ENCODE results near the gene SPATA13. TPM values are rescaled to one million over a fixed set of nuclear protein-coding genes. Genes with fewer than 3 reads are reported as not detected.

SPATA13 gene
- total RNA-seq, 3 donors from 2014 or later (not counting 1 experiment from before 2014, with no cell fraction given), result 108 to 141 (median 141) TPM

DNA sequence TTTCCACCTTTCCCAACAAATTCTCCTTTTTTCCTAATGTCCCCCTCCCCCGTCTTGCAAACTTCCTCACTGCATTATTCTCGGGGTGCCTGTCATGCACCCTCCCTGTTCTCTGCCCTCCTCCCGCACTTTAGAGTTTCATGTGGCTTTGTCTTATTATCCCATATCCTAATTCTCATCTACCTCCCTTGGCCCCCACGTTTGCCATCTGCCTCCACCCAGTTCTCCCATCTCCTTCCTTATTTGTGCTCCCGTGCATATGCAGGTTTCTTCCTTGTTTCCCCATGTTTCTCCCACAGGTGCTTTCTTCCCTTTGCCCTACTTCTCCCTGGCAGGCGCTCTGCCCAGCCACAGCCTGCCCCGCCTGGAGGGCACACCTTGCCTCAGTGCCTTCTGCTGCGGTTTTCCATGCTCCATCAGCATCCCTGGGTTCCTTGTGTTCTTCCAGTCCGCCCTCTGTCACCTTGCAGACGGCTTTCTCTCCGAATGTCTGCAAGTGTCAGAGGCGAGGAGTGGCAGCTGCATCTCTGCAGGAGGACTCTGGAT is 1.5 kb downstream of the SPATA13 start:
- H3K9me3 Mint-ChIP-seq, result no peaks in the 10 kb centered on the region
- peaks cover 24% of the 10 kb centered on the region for H3K4me1 ChIP-seq (ENCODE audit: control insufficient read depth, insufficient read depth, low read length)
- H3K4me3 Mint-ChIP-seq, result peak overlapping the region; percentile 90
- peaks cover 14 to 26% of the 10 kb centered on the region in 2 donors for H3K4me1 Mint-ChIP-seq
- DNase-seq, result no peak
- no peak overlapping the region for H3K4me3 ChIP-seq (ENCODE audit: low read length)
- no peak overlapping the region for H3K27ac ChIP-seq (ENCODE audit: low read length)
- TF ChIP-seq, protein P1, sequence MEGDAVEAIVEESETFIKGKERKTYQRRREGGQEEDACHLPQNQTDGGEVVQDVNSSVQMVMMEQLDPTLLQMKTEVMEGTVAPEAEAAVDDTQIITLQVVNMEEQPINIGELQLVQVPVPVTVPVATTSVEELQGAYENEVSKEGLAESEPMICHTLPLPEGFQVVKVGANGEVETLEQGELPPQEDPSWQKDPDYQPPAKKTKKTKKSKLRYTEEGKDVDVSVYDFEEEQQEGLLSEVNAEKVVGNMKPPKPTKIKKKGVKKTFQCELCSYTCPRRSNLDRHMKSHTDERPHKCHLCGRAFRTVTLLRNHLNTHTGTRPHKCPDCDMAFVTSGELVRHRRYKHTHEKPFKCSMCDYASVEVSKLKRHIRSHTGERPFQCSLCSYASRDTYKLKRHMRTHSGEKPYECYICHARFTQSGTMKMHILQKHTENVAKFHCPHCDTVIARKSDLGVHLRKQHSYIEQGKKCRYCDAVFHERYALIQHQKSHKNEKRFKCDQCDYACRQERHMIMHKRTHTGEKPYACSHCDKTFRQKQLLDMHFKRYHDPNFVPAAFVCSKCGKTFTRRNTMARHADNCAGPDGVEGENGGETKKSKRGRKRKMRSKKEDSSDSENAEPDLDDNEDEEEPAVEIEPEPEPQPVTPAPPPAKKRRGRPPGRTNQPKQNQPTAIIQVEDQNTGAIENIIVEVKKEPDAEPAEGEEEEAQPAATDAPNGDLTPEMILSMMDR (IDR thresholded peaks at IDR 0.05), result no peak
- peaks cover 15 to 25% of the 10 kb centered on the region in 2 donors for H3K27me3 Mint-ChIP-seq (ENCODE audit: low read depth in 2 of 2)
- H3K27me3 ChIP-seq (ENCODE audit: control insufficient read depth, insufficient read depth, low read length), result peaks cover 7% of the 10 kb centered on the region
- H3K27ac Mint-ChIP-seq, result peak overlapping the region in 1 of 2 donors; percentile 72
- no peaks in the 10 kb centered on the region for H3K9me3 ChIP-seq (ENCODE audit: control insufficient read depth, insufficient read depth, low read length)
- intact Hi-C loops (cut with micrococcal nuclease), result loop anchor here (2.0 to 5.0 kb wide), 2 partner anchors 60 to 787 kb away; no protein-coding TSS in a partner anchor
- H3K36me3 ChIP-seq (ENCODE audit: control insufficient read depth, insufficient read depth, low read length), result no peaks in the 10 kb centered on the region
- 88% methylated on average over 12 of the region's 12 CpGs for WGBS (ENCODE audit: insufficient coverage)
- H3K36me3 Mint-ChIP-seq, result no peaks in the 10 kb centered on the region
- no peak for ATAC-seq

DNA sequence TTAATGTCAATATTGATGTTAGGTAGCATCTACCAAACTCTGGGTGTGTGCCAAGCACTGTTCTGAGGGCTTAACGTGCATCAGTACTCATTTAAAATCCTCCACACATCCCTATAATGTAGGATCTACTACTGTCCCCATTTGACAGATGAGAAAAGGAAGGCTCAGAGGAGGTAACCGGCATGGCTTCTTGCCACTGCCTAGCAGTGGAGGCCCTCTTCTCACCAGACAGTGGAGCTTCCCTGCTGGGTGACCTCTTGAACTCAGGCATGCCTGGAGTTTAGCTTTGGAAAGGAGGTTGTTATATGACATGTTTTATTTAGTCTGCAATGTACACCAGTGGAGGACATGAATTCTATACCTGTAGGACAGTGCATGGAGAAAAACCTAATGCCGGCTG is 2.1 kb downstream of the SPATA13 start:
- H3K4me1 Mint-ChIP-seq, result peaks cover 14 to 26% of the 10 kb centered on the region in 2 donors
- peak overlapping the region in 1 of 2 donors; percentile 72 for H3K27ac Mint-ChIP-seq
- H3K27me3 ChIP-seq (ENCODE audit: control insufficient read depth, insufficient read depth, low read length), result peaks cover 7% of the 10 kb centered on the region
- ATAC-seq (no peak), DNase-seq (no peak)
- no peaks in the 10 kb centered on the region for H3K36me3 Mint-ChIP-seq
- peaks cover 15 to 25% of the 10 kb centered on the region in 2 donors for H3K27me3 Mint-ChIP-seq (ENCODE audit: low read depth in 2 of 2)
- H3K9me3 ChIP-seq (ENCODE audit: control insufficient read depth, insufficient read depth, low read length), result no peaks in the 10 kb centered on the region
- intact Hi-C loops (cut with micrococcal nuclease), result loop anchor here (5.0 kb wide), 1 partner anchor 60 kb away; no protein-coding TSS in a partner anchor
- WGBS (ENCODE audit: insufficient coverage), result 96% methylated on average over 2 of the region's 3 CpGs
- H3K4me3 ChIP-seq (ENCODE audit: low read length), result no peak overlapping the region
- H3K9me3 Mint-ChIP-seq, result no peaks in the 10 kb centered on the region
- H3K4me1 ChIP-seq (ENCODE audit: control insufficient read depth, insufficient read depth, low read length), result peaks cover 24% of the 10 kb centered on the region
- no peaks in the 10 kb centered on the region for H3K36me3 ChIP-seq (ENCODE audit: control insufficient read depth, insufficient read depth, low read length)
- peak overlapping the region; percentile 90 for H3K4me3 Mint-ChIP-seq
- H3K27ac ChIP-seq (ENCODE audit: low read length), result no peak overlapping the region
- TF ChIP-seq, protein P1 (IDR thresholded peaks at IDR 0.05), result no peak

DNA sequence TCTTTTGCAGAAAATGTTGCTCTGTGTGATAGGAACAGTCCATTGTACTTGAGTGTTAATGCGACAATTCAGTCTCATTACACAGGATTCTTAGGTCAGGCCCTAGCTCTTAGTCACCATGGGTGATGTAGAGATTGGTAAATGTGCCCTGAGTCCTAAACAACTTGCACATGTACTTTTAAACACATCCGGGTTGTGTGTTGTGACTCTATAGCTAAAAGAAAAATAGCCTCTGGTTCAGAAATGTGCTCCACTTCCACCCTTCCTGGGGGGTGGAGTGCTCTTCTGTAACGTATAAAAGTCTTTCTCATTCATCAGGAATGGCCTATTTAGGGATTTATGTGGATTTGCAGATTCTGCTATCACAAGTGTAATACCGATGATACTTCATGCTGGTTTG is 5.2 kb downstream of the SPATA13 start:
- no peaks in the 10 kb centered on the region for H3K36me3 ChIP-seq (ENCODE audit: control insufficient read depth, insufficient read depth, low read length)
- peaks cover 7% of the 10 kb centered on the region for H3K27me3 ChIP-seq (ENCODE audit: control insufficient read depth, insufficient read depth, low read length)
- H3K27me3 Mint-ChIP-seq (ENCODE audit: low read depth in 2 of 2), result peaks cover 15 to 25% of the 10 kb centered on the region in 2 donors
- DNase-seq (no peak), ATAC-seq (no peak)
- H3K4me1 Mint-ChIP-seq, result peaks cover 14 to 26% of the 10 kb centered on the region in 2 donors
- peak overlapping the region in 1 of 2 donors; percentile 19 for H3K27ac Mint-ChIP-seq
- H3K9me3 Mint-ChIP-seq, result no peaks in the 10 kb centered on the region
- no peaks in the 10 kb centered on the region for H3K9me3 ChIP-seq (ENCODE audit: control insufficient read depth, insufficient read depth, low read length)
- TF ChIP-seq, protein P1 (IDR thresholded peaks at IDR 0.05), result no peak
- peaks cover 17% of the 10 kb centered on the region for H3K4me1 ChIP-seq (ENCODE audit: control insufficient read depth, insufficient read depth, low read length)
- H3K4me3 ChIP-seq (ENCODE audit: low read length), result no peak overlapping the region
- H3K27ac ChIP-seq (ENCODE audit: low read length), result no peak overlapping the region
- intact Hi-C loops (cut with micrococcal nuclease), result no loop called here
- no peaks in the 10 kb centered on the region for H3K36me3 Mint-ChIP-seq
- 67% methylated on average over 3 of the region's 4 CpGs for WGBS (ENCODE audit: insufficient coverage)
- no peak overlapping the region for H3K4me3 Mint-ChIP-seq

DNA sequence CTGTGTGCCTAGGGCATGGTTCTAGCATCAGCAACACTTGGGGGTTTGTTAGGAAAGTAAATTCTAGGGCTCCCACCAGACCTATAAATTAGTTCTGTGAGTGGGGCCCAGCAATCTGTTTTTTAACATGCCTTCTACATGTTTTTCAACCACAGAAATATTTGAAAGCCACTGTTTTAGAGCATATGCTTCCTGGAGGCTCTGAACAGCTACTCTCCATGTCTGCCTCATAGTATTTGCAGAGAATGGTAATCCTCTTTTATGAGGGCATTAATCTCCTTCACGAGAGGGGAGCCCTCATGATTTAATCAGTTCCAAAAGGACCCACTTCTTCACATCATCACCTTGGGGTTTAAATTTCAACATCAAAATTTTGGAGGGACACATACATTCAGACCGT is 6.0 kb downstream of the SPATA13 start:
- no peak overlapping the region for H3K4me3 Mint-ChIP-seq

More for the DNA sequence above, 6.0 kb downstream of the SPATA13 start:
- no peaks in the 10 kb centered on the region for H3K36me3 ChIP-seq (ENCODE audit: control insufficient read depth, insufficient read depth, low read length)
- peaks cover 9% of the 10 kb centered on the region for H3K4me1 ChIP-seq (ENCODE audit: control insufficient read depth, insufficient read depth, low read length)
- TF ChIP-seq, protein P1 (IDR thresholded peaks at IDR 0.05), result no peak
- H3K4me3 ChIP-seq (ENCODE audit: low read length), result no peak overlapping the region
- H3K27me3 ChIP-seq (ENCODE audit: control insufficient read depth, insufficient read depth, low read length), result peaks cover 6% of the 10 kb centered on the region
- Mint-ChIP-seq H3K36me3 (no peaks in the 10 kb centered on the region), H3K27ac (no peak overlapping the region), H3K9me3 (no peaks in the 10 kb centered on the region), H3K4me1 (peaks cover 10 to 20% of the 10 kb centered on the region in 2 donors), H3K27me3 (ENCODE audit: low read depth in 2 of 2) (peaks cover 15 to 25% of the 10 kb centered on the region in 2 donors)
- no peak overlapping the region for H3K27ac ChIP-seq (ENCODE audit: low read length)
- 91% methylated on average over 2 of the region's 2 CpGs for WGBS (ENCODE audit: insufficient coverage)
- intact Hi-C loops (cut with micrococcal nuclease), result no loop called here
- DNase-seq (no peak), ATAC-seq (no peak)
- H3K9me3 ChIP-seq (ENCODE audit: control insufficient read depth, insufficient read depth, low read length), result no peaks in the 10 kb centered on the region

Measured in natural killer cell (primary cell).